ENCODE results near the gene SMYD3. TPM values are rescaled to one million over a fixed set of nuclear protein-coding genes. Genes with fewer than 3 reads are reported as not detected.

Gene SMYD3
- total RNA-seq, 2 experiments from 2014 or later = 21.3 to 21.4 TPM

DNA sequence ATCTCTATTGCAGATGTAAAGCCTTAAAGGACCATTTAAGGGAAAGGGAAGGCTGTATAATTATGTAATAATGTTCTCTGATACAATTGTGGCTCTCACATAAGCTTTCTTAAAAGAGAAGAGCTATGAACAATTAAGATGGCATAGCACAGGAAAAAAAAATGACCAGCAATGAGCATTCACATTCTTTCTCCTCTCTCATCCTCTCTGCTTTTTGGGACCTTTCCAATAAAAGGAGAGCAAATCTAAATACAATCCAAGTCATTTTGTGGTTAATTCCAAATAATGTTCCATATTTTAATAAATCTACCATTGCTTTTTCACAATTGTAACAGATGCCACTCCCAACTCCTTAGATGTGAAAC, 23.5 kb downstream of the SMYD3 start:
- peaks cover 23% of the 10 kb centered on the region for H3K4me1 Mint-ChIP-seq (ENCODE audit: low read depth)
- H3K36me3 Mint-ChIP-seq (ENCODE audit: low read depth) = peaks cover 3% of the 10 kb centered on the region
- no peak for DNase-seq
- no peaks in the 10 kb centered on the region for H3K27me3 Mint-ChIP-seq (ENCODE audit: low read depth)
- intact Hi-C loops (cut with micrococcal nuclease) = no loop called here
- H3K27ac Mint-ChIP-seq = no peak overlapping the region
- no peak overlapping the region for H3K4me3 Mint-ChIP-seq
- CTCF ChIA-PET = interaction anchor here (1.6 kb wide), 2 partner anchors 8 to 22 kb away, joined by 6 read pairs; no protein-coding TSS in a partner anchor
- H3K9me3 Mint-ChIP-seq = no peaks in the 10 kb centered on the region

GRCh38 chr1:246482805-246483568, 24.1 kb downstream of the SMYD3 start:
- DNase-seq = no peak
- Mint-ChIP-seq H3K4me3 (no peak overlapping the region), H3K27me3 (ENCODE audit: low read depth) (no peaks in the 10 kb centered on the region), H3K4me1 (ENCODE audit: low read depth) (peaks cover 20% of the 10 kb centered on the region), H3K9me3 (no peaks in the 10 kb centered on the region), H3K27ac (peak overlapping the region; percentile 2), H3K36me3 (ENCODE audit: low read depth) (no peaks in the 10 kb centered on the region)
- intact Hi-C loops (cut with micrococcal nuclease) = no loop called here
- CTCF ChIA-PET = interaction anchor here (1.6 kb wide), 2 partner anchors 9 to 23 kb away, joined by 6 read pairs; no protein-coding TSS in a partner anchor

- Mint-ChIP-seq H3K9me3 (no peaks in the 10 kb centered on the region), H3K27me3 (ENCODE audit: low read depth) (no peaks in the 10 kb centered on the region), H3K27ac (no peak overlapping the region), H3K4me1 (ENCODE audit: low read depth) (peaks cover 31% of the 10 kb centered on the region), H3K4me3 (no peak overlapping the region), H3K36me3 (ENCODE audit: low read depth) (no peaks in the 10 kb centered on the region)
- DNase-seq = no peak
- intact Hi-C loops (cut with micrococcal nuclease) = no loop called here
- CTCF ChIA-PET = no interaction called here
Measured at GRCh38 chr1:246479061-246479460, 28.0 kb downstream of the SMYD3 start.

- Mint-ChIP-seq H3K36me3 (ENCODE audit: low read depth) (no peaks in the 10 kb centered on the region), H3K4me1 (ENCODE audit: low read depth) (peaks cover 19% of the 10 kb centered on the region), H3K9me3 (no peaks in the 10 kb centered on the region), H3K27ac (no peak overlapping the region), H3K27me3 (ENCODE audit: low read depth) (no peaks in the 10 kb centered on the region), H3K4me3 (no peak overlapping the region)
- no peak for DNase-seq
- CTCF ChIA-PET = interaction anchor here (0.6 to 0.9 kb wide), 2 partner anchors 12 to 306 kb away, joined by 3 to 5 read pairs; no protein-coding TSS in a partner anchor
- intact Hi-C loops (cut with micrococcal nuclease) = no loop called here
Measured at GRCh38 chr1:246477634-246478033, 29.4 kb downstream of the SMYD3 start.

DNA sequence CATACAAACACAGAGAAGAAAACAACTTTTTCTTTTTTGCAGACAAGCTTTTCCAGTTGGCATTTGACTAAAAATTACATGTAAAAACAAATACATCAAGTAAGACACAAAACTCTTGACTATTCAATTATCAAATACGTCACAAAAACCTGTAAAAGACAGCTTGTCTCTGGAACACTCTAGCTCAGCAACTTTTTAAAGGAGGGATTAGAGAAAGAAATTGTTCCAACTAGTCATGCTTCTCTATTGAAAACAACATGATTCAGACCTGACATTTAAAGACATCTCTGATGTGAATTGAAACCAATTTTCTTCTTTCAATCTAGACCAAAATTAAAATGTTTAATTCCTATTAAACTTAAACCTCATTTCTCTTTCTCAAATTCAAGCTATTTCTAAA, 30.3 kb downstream of the SMYD3 start:
- CTCF ChIA-PET = interaction anchor here (0.6 to 0.7 kb wide), 2 partner anchors 307 to 1317 kb away, joined by 3 read pairs; no protein-coding TSS in a partner anchor
- no peaks in the 10 kb centered on the region for H3K27me3 Mint-ChIP-seq (ENCODE audit: low read depth)
- H3K4me3 Mint-ChIP-seq = no peak overlapping the region
- no peaks in the 10 kb centered on the region for H3K9me3 Mint-ChIP-seq
- H3K4me1 Mint-ChIP-seq (ENCODE audit: low read depth) = peaks cover 20% of the 10 kb centered on the region
- H3K36me3 Mint-ChIP-seq (ENCODE audit: low read depth) = no peaks in the 10 kb centered on the region
- H3K27ac Mint-ChIP-seq = no peak overlapping the region
- intact Hi-C loops (cut with micrococcal nuclease) = loop anchor here (1.0 kb wide), 1 partner anchor 146 kb away; no protein-coding TSS in a partner anchor
- no peak for DNase-seq

DNA sequence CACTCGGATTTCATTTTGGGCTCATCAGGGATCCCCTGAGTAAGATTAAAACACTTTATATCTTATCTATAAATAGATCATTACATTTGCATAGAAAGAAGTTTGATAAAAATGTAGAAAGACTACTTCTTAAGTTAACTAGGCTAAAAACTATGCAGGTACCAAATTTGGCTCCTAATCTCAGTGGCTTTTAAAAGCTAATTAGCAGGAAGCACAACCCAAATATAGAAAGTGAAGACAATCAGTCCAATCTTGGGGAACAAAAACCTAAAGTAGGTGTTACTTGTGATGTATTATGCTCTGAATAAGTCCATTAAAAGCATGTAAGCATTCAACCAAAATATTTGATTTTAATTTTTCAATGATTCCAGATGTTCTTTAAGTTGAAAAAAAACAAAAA, 35.4 kb downstream of the SMYD3 start:
- intact Hi-C loops (cut with micrococcal nuclease) = no loop called here
- no peaks in the 10 kb centered on the region for H3K9me3 Mint-ChIP-seq
- no peaks in the 10 kb centered on the region for H3K27me3 Mint-ChIP-seq (ENCODE audit: low read depth)
- CTCF ChIA-PET = no interaction called here
- no peaks in the 10 kb centered on the region for H3K36me3 Mint-ChIP-seq (ENCODE audit: low read depth)
- no peak for DNase-seq
- no peak overlapping the region for H3K27ac Mint-ChIP-seq
- H3K4me1 Mint-ChIP-seq (ENCODE audit: low read depth) = peaks cover 9% of the 10 kb centered on the region
- H3K4me3 Mint-ChIP-seq = no peak overlapping the region

DNA sequence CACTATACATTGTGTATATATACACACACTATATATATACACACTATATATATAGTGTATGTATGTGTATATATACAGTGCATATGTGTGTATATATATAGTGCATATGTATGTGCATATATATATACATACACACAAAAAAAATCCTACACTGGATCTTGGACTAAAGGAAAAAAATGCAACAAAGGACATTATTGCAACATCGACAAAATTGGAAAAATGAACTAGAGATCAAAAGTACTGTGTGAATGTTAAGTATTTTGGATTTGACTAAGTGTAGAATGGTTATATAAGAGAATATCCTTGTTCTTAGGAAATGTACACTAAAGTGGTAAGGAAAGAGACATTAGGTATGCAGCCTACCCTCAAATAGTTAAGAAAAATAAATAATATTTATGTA, 36.5 kb downstream of the SMYD3 start:
- intact Hi-C loops (cut with micrococcal nuclease) = no loop called here
- CTCF ChIA-PET = no interaction called here
- DNase-seq = no peak
- H3K4me1 Mint-ChIP-seq (ENCODE audit: low read depth) = peaks cover 3% of the 10 kb centered on the region
- H3K4me3 Mint-ChIP-seq = no peak overlapping the region
- no peaks in the 10 kb centered on the region for H3K9me3 Mint-ChIP-seq
- no peak overlapping the region for H3K27ac Mint-ChIP-seq
- H3K36me3 Mint-ChIP-seq (ENCODE audit: low read depth) = no peaks in the 10 kb centered on the region
- no peaks in the 10 kb centered on the region for H3K27me3 Mint-ChIP-seq (ENCODE audit: low read depth)

DNA sequence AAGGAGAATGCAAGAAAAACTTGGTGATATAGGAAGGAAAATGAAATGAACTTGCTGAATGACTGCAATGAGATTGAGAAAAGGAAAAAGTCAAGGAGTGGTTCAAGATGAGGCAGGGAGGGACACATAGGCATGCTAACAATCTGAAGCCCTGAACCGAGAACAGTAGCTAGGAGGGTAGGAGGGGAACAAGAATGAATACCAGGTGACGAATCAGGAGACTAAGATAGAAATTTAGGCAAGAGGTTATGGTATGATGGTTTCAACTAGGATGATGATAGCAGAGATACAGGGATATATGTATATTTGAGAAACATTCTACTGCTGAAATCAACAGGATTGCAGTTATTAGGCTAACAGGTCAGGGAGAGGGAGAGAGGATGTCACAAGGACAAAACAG, 44.1 kb downstream of the SMYD3 start:
- peaks cover 3% of the 10 kb centered on the region for H3K36me3 Mint-ChIP-seq (ENCODE audit: low read depth)
- H3K27me3 Mint-ChIP-seq (ENCODE audit: low read depth) = no peaks in the 10 kb centered on the region
- peaks cover 15% of the 10 kb centered on the region for H3K4me1 Mint-ChIP-seq (ENCODE audit: low read depth)
- CTCF ChIA-PET = no interaction called here
- intact Hi-C loops (cut with micrococcal nuclease) = no loop called here
- no peak overlapping the region for H3K4me3 Mint-ChIP-seq
- no peak for DNase-seq
- H3K27ac Mint-ChIP-seq = no peak overlapping the region
- no peaks in the 10 kb centered on the region for H3K9me3 Mint-ChIP-seq

GRCh38 chr1:246460406-246460805, 46.7 kb downstream of the SMYD3 start:
- Mint-ChIP-seq H3K4me1 (ENCODE audit: low read depth) (peaks cover 19% of the 10 kb centered on the region), H3K9me3 (no peaks in the 10 kb centered on the region), H3K27ac (no peak overlapping the region), H3K36me3 (ENCODE audit: low read depth) (peaks cover 3% of the 10 kb centered on the region), H3K4me3 (no peak overlapping the region), H3K27me3 (ENCODE audit: low read depth) (no peaks in the 10 kb centered on the region)
- intact Hi-C loops (cut with micrococcal nuclease) = no loop called here
- no peak for DNase-seq
- CTCF ChIA-PET = interaction anchor here (0.6 kb wide), 1 partner anchor 1313 kb away, joined by 3 read pairs; no protein-coding TSS in a partner anchor

DNA sequence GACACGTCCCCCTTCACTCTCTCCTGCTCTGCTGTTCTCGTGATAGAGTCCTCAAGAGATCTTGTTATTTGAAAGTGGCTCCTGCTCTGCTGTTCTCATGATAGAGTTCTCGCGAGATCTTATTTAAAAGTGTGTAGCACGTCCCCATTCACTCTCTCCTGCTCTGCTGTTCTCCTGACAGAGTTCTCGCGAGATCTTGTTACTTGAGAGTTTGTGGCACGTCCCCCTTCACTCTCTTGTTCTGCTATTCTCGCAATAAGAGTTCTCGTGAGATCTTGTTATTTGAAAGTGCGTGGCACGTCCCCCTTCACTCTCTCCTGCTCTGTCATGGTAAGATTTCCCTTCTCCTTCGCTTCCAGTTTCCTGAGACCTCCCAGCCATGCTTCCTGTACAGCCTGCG, 47.9 kb downstream of the SMYD3 start:
- peaks cover 2% of the 10 kb centered on the region for H3K36me3 Mint-ChIP-seq (ENCODE audit: low read depth)
- H3K4me1 Mint-ChIP-seq (ENCODE audit: low read depth) = peaks cover 19% of the 10 kb centered on the region
- no peaks in the 10 kb centered on the region for H3K27me3 Mint-ChIP-seq (ENCODE audit: low read depth)
- H3K4me3 Mint-ChIP-seq = no peak overlapping the region
- H3K27ac Mint-ChIP-seq = no peak overlapping the region
- no peaks in the 10 kb centered on the region for H3K9me3 Mint-ChIP-seq
- CTCF ChIA-PET = no interaction called here
- DNase-seq = no peak
- intact Hi-C loops (cut with micrococcal nuclease) = no loop called here

DNA sequence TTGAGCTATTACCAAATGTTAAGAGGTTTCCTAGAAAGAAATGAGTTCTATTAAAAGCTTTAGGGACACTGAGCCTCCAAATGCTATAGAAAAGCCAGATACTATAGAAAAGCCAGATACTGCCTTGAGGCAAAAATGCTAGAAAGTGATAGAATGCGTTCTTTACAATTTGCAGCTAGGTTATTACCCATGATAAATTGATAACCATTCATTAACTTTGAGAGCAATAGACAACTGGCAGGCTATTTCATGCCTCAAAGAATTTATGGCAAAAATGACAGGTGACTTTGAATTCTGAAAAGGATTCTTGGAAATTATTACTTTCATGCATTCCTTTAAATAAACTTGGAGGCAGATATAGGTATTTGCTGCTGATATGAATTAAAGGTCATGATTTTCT, 51.6 kb downstream of the SMYD3 start:
- no peaks in the 10 kb centered on the region for H3K27me3 Mint-ChIP-seq (ENCODE audit: low read depth)
- intact Hi-C loops (cut with micrococcal nuclease) = no loop called here
- H3K4me3 Mint-ChIP-seq = no peak overlapping the region
- H3K36me3 Mint-ChIP-seq (ENCODE audit: low read depth) = peaks cover 2% of the 10 kb centered on the region
- H3K27ac Mint-ChIP-seq = no peak overlapping the region
- peaks cover 19% of the 10 kb centered on the region for H3K4me1 Mint-ChIP-seq (ENCODE audit: low read depth)
- CTCF ChIA-PET = interaction anchor here (0.5 to 1.0 kb wide), 3 partner anchors 43 to 453 kb away, joined by 3 read pairs; no protein-coding TSS in a partner anchor
- no peaks in the 10 kb centered on the region for H3K9me3 Mint-ChIP-seq
- no peak for DNase-seq

- intact Hi-C loops (cut with micrococcal nuclease) = loop anchor here (5.0 kb wide), 1 partner anchor 337 kb away; no protein-coding TSS in a partner anchor
Measured at GRCh38 chr1:246454655-246455054, 52.4 kb downstream of the SMYD3 start.

More at GRCh38 chr1:246454655-246455054, 52.4 kb downstream of the SMYD3 start:
- CTCF ChIA-PET = interaction anchor here (0.6 kb wide), 1 partner anchor 421 kb away, joined by 4 read pairs; no protein-coding TSS in a partner anchor
- Mint-ChIP-seq H3K9me3 (no peaks in the 10 kb centered on the region), H3K4me1 (ENCODE audit: low read depth) (peaks cover 14% of the 10 kb centered on the region), H3K36me3 (ENCODE audit: low read depth) (peaks cover 2% of the 10 kb centered on the region), H3K4me3 (no peak overlapping the region), H3K27me3 (ENCODE audit: low read depth) (no peaks in the 10 kb centered on the region), H3K27ac (no peak overlapping the region)
- DNase-seq = no peak

All from activated naive CD4-positive, alpha-beta T cell treated with anti-CD3 and anti-CD28 coated beads for 36 hours (primary cell).